ENCODE results near the gene CDH23.

GRCh38 chr10:71693377-71693776, 296.7 kb downstream of the CDH23 start:
- TF ChIP-seq PBX3 (IDR thresholded peaks at IDR 0.05; ENCODE audit: insufficient replicate concordance, low read depth, low read length) (no peak), NFIC (IDR thresholded peaks at IDR 0.05; ENCODE audit: low read depth, low read length) (no peak)

All from GM12878 (cell line).